ENCODE measurements around the gene MREG. TPM values are rescaled to one million over a fixed set of nuclear protein-coding genes. Genes with fewer than 3 reads are reported as not detected.
A peak's percentile ranks its signal among the peaks of the same experiment; 100 is the strongest.

MREG gene
- total RNA-seq, 1 donor from 2014 or later: 48.4 TPM

DNA sequence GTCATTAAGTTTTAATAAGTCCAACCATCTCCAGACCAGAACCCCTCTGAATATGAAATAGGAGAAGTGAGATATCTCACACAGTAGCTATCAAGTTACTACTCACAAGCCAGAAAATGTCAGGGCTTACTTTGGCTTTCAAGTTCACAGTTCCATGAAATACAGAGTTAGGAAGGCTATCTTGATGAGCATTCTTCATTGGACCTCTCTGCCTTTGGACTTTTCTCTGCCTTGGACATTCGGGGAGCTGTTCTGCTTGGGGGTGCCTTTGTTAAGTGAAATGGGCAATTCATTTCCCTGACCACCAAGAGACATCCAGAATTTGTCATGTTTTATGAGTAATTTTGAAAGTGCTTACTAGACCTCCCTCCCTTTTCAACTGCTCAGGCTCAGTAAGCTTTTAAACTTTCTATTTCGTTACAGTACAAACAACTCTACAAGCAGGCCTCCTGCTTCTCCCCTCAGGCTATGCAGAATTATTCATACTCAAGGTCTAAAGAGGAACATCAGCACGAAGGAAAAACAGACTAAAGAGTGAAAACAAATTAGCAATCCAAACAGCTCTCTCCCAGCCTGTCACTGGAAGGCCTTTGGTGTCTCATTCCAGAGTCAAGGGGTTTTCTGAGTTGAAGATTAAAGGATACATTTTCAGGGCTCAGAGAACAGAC is 95.3 kb downstream of the MREG start:
- H3K9me3 Mint-ChIP-seq (ENCODE audit: unreplicated experiment): peaks cover 3% of the 10 kb centered on the region
- DNase-seq: no peak
- peaks cover 24% of the 10 kb centered on the region for H3K4me1 Mint-ChIP-seq (ENCODE audit: low read depth, unreplicated experiment)
- no peak overlapping the region for H3K4me3 Mint-ChIP-seq (ENCODE audit: unreplicated experiment)
- TF ChIP-seq, protein P1, sequence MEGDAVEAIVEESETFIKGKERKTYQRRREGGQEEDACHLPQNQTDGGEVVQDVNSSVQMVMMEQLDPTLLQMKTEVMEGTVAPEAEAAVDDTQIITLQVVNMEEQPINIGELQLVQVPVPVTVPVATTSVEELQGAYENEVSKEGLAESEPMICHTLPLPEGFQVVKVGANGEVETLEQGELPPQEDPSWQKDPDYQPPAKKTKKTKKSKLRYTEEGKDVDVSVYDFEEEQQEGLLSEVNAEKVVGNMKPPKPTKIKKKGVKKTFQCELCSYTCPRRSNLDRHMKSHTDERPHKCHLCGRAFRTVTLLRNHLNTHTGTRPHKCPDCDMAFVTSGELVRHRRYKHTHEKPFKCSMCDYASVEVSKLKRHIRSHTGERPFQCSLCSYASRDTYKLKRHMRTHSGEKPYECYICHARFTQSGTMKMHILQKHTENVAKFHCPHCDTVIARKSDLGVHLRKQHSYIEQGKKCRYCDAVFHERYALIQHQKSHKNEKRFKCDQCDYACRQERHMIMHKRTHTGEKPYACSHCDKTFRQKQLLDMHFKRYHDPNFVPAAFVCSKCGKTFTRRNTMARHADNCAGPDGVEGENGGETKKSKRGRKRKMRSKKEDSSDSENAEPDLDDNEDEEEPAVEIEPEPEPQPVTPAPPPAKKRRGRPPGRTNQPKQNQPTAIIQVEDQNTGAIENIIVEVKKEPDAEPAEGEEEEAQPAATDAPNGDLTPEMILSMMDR (IDR thresholded peaks at IDR 0.05; ENCODE audit: partially characterized antibody, unreplicated experiment): no peak
- H3K27me3 Mint-ChIP-seq (ENCODE audit: unreplicated experiment): no peaks in the 10 kb centered on the region
- H3K27ac Mint-ChIP-seq (ENCODE audit: unreplicated experiment): peak overlapping the region; percentile 36
- H3K36me3 Mint-ChIP-seq (ENCODE audit: unreplicated experiment): no peaks in the 10 kb centered on the region

DNA sequence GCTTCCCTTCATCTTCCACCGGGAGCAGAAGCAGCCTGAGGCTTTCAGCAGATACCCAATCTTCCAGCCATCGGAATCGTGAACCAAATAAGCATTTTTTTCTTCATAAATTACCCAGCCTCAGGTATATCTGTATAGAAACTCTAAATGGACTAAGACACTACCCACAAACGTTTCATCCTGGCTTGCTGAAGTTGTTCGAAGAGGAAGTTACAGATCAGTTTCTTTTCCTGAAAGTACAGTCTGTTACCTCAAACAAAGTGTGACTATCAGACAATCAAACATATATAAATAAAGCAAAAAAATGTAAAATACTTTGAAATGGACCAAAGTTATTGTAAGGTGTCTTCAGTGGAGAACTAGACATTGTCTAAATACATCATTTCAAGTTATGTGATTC is 97.9 kb downstream of the MREG start:
- Mint-ChIP-seq H3K4me3 (ENCODE audit: unreplicated experiment) (no peak overlapping the region), H3K36me3 (ENCODE audit: unreplicated experiment) (no peaks in the 10 kb centered on the region), H3K4me1 (ENCODE audit: low read depth, unreplicated experiment) (peaks cover 20% of the 10 kb centered on the region), H3K27me3 (ENCODE audit: unreplicated experiment) (no peaks in the 10 kb centered on the region), H3K27ac (ENCODE audit: unreplicated experiment) (no peak overlapping the region), H3K9me3 (ENCODE audit: unreplicated experiment) (no peaks in the 10 kb centered on the region)
- DNase-seq: no peak
- TF ChIP-seq, protein P1 (IDR thresholded peaks at IDR 0.05; ENCODE audit: partially characterized antibody, unreplicated experiment): no peak

DNA sequence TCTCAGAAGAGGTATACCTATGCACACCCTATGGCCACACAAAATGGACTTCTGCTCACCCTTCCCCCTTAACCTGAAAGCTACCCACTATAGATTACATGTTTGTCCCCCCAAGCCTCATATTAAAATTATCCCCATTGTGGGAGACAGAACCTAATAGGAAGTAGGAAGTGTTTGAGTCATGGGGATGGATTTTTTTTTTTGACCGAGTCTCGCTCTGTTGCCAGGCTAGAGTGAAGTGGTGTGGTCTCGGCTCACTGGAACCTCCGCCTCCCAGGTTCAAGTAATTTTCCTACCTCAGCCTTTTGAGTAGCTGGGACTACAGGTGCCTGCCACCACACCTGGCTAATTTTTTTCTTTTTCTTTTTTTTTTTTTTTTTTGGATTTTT is 98.6 kb downstream of the MREG start:
- no peaks in the 10 kb centered on the region for H3K9me3 Mint-ChIP-seq (ENCODE audit: unreplicated experiment)
- TF ChIP-seq, protein P1 (IDR thresholded peaks at IDR 0.05; ENCODE audit: partially characterized antibody, unreplicated experiment): no peak
- H3K27ac Mint-ChIP-seq (ENCODE audit: unreplicated experiment): no peak overlapping the region
- no peak for DNase-seq
- no peak overlapping the region for H3K4me3 Mint-ChIP-seq (ENCODE audit: unreplicated experiment)
- peaks cover 20% of the 10 kb centered on the region for H3K4me1 Mint-ChIP-seq (ENCODE audit: low read depth, unreplicated experiment)
- H3K27me3 Mint-ChIP-seq (ENCODE audit: unreplicated experiment): no peaks in the 10 kb centered on the region
- H3K36me3 Mint-ChIP-seq (ENCODE audit: unreplicated experiment): no peaks in the 10 kb centered on the region

DNA sequence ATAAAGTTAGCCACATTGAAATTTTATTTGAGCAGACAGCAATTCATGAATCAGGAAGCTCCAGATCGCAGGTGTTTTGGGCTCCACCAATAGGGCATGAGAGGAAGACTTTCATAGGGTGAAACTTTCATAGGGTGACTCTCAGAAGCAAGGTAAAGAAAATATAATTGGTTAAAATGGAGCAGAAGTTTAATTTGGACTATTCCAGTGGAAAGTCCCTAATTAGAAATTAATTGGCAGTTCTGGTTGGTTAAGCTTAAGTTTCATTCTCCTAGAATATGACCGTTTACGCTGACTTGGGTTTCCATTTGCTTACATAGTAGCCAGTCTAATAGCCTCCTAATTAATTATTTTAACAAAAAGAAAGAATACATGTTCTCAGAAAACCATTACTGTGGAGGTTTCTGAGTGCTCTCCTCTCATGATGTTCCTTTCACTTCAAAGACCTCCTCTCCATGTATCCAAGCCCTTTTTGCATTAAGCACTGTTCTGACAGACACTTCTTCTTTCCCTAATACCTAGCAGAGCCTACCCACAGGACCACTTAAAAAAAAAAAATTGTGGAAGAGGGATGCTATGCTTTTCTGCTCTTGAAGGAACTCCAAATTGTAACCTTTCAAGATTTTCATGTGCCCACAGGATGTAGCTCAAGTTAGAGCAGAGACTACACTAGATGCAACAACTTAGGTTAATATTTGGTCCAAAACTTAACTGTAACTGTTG is 99.1 kb downstream of the MREG start:
- Mint-ChIP-seq H3K27me3 (ENCODE audit: unreplicated experiment) (no peaks in the 10 kb centered on the region), H3K4me3 (ENCODE audit: unreplicated experiment) (no peak overlapping the region), H3K36me3 (ENCODE audit: unreplicated experiment) (no peaks in the 10 kb centered on the region), H3K27ac (ENCODE audit: unreplicated experiment) (no peak overlapping the region), H3K9me3 (ENCODE audit: unreplicated experiment) (no peaks in the 10 kb centered on the region), H3K4me1 (ENCODE audit: low read depth, unreplicated experiment) (peaks cover 16% of the 10 kb centered on the region)
- DNase-seq: no peak
- TF ChIP-seq, protein P1 (IDR thresholded peaks at IDR 0.05; ENCODE audit: partially characterized antibody, unreplicated experiment): no peak

GRCh38 chr2:215912299-215912842 is 101.0 kb downstream of the MREG start:
- no peak for DNase-seq
- Mint-ChIP-seq H3K4me1 (ENCODE audit: low read depth, unreplicated experiment) (peaks cover 4% of the 10 kb centered on the region), H3K9me3 (ENCODE audit: unreplicated experiment) (no peaks in the 10 kb centered on the region), H3K4me3 (ENCODE audit: unreplicated experiment) (no peak overlapping the region), H3K36me3 (ENCODE audit: unreplicated experiment) (no peaks in the 10 kb centered on the region), H3K27me3 (ENCODE audit: unreplicated experiment) (no peaks in the 10 kb centered on the region), H3K27ac (ENCODE audit: unreplicated experiment) (no peak overlapping the region)
- TF ChIP-seq, protein P1 (IDR thresholded peaks at IDR 0.05; ENCODE audit: partially characterized antibody, unreplicated experiment): peak; percentile 35

Data from glutamatergic neuron (in vitro differentiated cells).